ENCODE measurements around the gene BAZ1B. TPM values are rescaled to one million over a fixed set of nuclear protein-coding genes. Genes with fewer than 3 reads are reported as not detected.
A peak's percentile ranks its signal among the peaks of the same experiment; 100 is the strongest.

Gene BAZ1B
- total RNA-seq, 1 experiment from 2014 or later: 90.1 TPM

- in situ Hi-C loops (cut with HindIII; ENCODE audit: low sequenced_read_pairs): no loop called here
- DNase-seq (ENCODE audit: low spot score): no peak
Observed at GRCh38 chr7:73452999-73453635, 69.0 kb downstream of the BAZ1B start.

- DNase-seq (ENCODE audit: low spot score): peak; percentile 78
- in situ Hi-C loops (cut with HindIII; ENCODE audit: low sequenced_read_pairs): no loop called here
Observed at GRCh38 chr7:73451780-73452398, 70.2 kb downstream of the BAZ1B start.

DNA sequence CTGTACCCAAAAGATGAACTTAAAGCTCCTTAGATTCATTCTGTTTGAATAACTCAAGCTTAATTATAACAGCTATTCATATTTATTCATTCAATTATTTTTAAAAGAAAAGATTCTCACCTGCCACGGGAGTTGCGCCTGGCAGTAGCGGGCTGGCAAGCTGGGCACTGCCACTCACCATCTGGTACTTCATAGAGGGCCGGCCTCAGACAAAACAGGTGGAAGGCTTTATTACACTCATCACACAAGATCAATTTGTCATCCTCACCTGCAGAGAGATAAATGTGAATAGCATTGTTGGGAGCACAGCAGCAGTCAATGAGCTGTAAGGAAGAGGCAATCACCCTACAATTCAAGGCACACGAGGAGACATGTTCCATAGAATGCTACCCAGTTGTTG, 72.7 kb downstream of the BAZ1B start:
- in situ Hi-C loops (cut with HindIII; ENCODE audit: low sequenced_read_pairs): loop anchor here (5.0 kb wide), 1 partner anchor 107 kb away; no protein-coding TSS in a partner anchor
- peak; percentile 85 for DNase-seq (ENCODE audit: low spot score)

- no peak for DNase-seq (ENCODE audit: low spot score)
- in situ Hi-C loops (cut with HindIII; ENCODE audit: low sequenced_read_pairs): loop anchor here (5.0 kb wide), 1 partner anchor 106 kb away; no protein-coding TSS in a partner anchor
Observed at GRCh38 chr7:73448609-73449008, 73.5 kb downstream of the BAZ1B start.

DNA sequence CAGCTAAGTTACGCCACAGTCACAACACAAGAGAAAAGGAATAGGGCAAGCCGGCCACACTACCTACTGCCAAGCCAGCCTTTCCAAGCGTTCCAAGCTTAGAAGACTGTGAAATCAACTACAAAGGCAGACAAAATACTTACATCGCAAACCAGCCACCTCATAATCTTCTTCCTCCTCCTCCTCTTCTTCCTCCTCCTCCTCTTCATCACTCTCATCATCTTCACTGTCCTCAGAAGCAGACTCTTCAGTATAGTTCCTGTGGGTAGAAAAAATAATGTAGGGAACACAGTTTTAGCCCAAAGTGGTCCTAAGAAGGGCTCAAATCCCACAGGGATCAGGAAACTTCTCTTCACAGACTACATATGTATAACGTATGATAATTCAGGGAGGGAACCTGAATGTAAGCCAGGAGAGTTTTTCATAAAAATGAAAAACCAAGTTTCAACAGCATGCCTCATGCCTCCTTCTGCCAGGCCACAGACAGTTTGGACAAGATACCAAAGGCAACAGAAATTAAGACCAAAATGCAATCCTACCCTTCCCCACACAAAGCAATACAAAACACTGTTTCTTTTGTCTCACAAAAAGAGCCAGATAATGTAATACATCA, 74.9 kb downstream of the BAZ1B start:
- in situ Hi-C loops (cut with HindIII; ENCODE audit: low sequenced_read_pairs): loop anchor here (5.0 kb wide), 1 partner anchor 105 kb away; no protein-coding TSS in a partner anchor

DNA sequence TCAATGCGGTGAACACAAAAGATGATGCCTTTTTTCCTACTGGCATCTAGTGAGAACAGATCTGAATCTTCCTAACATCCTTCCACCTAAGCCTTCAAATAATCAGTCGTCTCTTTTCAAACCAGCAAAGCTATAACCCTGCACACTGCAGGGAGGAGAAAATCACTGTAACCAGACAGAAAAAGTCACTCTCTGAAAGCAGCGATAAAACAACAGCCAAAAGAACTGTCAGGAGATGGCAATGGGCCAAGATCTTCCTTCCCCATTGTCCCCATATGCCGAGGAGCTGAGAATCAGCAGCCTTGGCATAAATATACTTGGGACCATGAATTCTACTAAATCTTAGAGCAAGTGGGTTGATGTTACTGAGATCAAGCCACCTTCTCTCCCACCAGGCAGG, 75.4 kb downstream of the BAZ1B start:
- peak; percentile 87 for DNase-seq (ENCODE audit: low spot score)
- in situ Hi-C loops (cut with HindIII; ENCODE audit: low sequenced_read_pairs): loop anchor here (5.0 kb wide), 1 partner anchor 104 kb away; no protein-coding TSS in a partner anchor

More for the DNA sequence above, 74.9 kb downstream of the BAZ1B start:
- DNase-seq (ENCODE audit: low spot score): no peak

DNA sequence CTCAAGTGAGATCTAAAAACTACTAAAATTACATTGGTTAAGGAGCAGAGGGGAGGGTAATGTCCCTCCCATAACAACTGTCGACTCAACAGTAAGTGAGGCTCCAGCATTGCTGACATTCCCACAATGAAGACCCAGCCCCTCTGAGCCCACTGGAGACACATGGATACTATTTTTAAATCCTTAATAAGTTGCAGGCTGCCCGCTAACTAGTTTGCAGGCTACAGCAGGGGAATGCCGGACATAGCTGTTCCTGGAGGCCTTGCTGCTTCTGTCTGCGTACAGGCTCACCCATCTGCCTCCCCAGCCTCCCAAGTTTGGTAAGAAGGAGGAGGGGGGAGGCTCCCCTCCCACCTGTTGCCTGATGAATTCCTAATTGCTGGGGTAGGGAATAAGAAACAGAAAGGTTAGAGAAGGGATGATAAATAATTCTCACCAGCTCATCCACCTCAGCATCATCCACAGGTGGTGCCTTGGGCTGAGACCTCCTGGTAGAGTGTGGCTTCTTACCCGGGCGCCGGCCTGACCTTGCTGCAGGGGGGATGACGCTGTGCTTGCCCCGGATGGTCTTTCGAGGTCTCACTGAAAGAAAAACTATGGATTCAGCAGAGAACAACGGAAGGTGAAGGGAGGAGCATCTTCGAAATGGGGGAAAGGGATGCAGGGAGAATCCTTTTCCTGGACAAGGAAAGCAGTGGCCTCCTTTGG, 78.4 kb downstream of the BAZ1B start:
- in situ Hi-C loops (cut with HindIII; ENCODE audit: low sequenced_read_pairs): no loop called here
- no peak for DNase-seq (ENCODE audit: low spot score)

- in situ Hi-C loops (cut with HindIII; ENCODE audit: low sequenced_read_pairs): no loop called here
- no peak for DNase-seq (ENCODE audit: low spot score)
Observed at GRCh38 chr7:73442903-73443500, 79.1 kb downstream of the BAZ1B start.

- in situ Hi-C loops (cut with HindIII; ENCODE audit: low sequenced_read_pairs): no loop called here
- DNase-seq (ENCODE audit: low spot score): no peak
Observed at GRCh38 chr7:73442222-73442902, 79.7 kb downstream of the BAZ1B start.

GRCh38 chr7:73439410-73439704, 82.7 kb downstream of the BAZ1B start:
- in situ Hi-C loops (cut with HindIII; ENCODE audit: low sequenced_read_pairs): no loop called here

DNA sequence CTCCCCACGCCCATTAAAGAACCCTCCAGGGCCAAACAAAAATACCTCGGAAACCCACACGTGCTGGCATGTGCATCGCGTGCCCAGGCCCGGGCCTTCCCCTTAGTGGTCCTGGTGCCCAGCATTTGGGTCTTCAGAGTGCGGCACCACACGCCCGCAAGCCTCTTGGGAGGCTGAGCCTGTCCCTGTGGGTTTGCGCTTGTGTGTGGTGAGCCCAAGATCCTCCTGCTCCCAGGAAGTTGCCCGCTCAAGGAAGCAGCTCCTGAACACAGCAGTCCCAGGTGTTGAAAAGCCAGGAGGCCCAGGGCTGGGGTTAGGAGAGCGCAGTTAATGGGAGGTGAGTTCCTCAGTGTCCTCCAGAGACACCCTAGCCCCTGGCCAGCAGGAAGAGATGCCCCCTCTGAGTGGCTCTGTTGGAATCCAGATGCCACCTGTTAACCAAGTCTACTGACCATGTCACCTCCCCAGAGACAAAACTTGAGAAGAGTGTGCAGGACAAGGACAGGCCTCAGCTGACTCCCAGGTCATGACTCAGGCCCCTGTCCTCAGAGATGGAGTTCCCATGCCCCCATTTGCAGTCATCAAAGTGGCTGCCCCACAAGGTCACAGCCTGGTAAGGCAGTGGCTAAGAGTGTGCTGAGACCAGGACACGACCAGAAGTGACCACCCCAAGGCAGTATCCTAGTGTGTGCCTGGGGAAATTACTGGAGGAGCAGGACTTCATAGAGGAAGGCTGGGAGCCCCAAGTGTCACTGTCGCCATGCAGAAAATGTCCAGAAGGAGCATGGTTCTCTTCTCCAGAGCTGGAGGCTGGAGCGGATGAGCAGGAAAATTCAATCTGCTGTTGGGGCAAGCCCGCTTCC, 83.3 kb downstream of the BAZ1B start:
- in situ Hi-C loops (cut with HindIII; ENCODE audit: low sequenced_read_pairs): no loop called here
- no peak for DNase-seq (ENCODE audit: low spot score)

More at GRCh38 chr7:73439410-73439704, 82.7 kb downstream of the BAZ1B start:
- DNase-seq (ENCODE audit: low spot score): no peak

DNA sequence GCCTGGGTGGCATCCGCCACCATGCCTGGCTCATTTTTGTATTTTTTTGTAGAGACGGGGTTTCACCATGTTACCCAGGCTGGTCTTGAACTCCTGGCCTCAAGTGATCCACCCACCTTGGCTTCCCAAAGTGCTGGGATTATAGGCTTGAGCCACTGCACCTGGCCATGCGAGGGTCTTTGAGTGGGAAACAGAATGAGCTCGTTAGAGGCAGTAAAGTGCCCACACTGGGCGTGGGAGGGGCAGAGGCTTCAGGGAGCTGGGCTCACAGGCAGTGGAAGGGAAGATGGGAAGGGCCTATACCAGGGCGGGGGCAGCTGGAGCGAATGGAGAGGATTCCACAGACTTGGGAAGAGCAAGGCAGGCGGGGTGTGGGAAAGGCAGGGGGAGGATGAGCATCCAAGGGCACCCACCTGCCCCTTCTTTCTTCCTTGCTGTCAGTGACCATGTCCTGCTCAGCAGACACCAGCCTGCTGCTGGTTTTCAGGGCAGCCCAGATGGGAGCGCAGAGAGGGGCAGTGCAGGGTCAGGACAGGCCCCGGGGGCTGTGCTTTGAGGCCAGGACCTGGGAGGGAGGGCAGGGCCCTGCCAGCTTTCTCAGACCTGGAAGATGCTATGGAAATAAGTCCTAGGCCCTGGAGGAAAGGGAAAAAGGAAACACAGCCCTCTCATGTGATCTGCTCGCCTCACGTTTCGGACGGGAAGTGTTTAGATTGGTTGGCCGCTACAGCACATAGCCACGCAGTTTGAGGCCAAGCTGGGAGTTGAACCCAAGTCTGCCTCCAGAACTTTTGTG, 84.3 kb downstream of the BAZ1B start:
- peak; percentile 35 for DNase-seq (ENCODE audit: low spot score)
- in situ Hi-C loops (cut with HindIII; ENCODE audit: low sequenced_read_pairs): no loop called here

DNA sequence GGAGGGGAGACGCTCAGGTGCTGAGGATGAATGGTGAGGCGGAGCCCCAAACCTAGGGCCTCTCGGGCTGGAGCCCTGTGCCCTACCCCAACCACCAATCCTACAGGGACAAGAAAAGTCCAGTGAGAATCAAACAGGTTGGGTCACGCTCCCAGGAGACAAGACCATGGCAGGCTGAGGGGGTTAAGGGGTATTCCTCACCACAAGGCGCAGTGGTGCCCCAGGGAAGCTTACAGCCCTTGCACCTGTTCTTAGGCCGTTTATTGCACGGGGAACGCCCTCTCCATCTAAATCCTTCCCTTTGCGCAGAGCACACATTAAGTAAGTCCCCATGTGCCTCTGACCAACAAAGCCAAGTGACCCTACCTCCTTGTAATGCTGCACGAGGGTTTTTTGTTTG, 85.0 kb downstream of the BAZ1B start:
- in situ Hi-C loops (cut with HindIII; ENCODE audit: low sequenced_read_pairs): no loop called here

GRCh38 chr7:73436031-73436929, 85.8 kb downstream of the BAZ1B start:
- no peak for DNase-seq (ENCODE audit: low spot score)
- in situ Hi-C loops (cut with HindIII; ENCODE audit: low sequenced_read_pairs): no loop called here

More for the DNA sequence above, 85.0 kb downstream of the BAZ1B start:
- no peak for DNase-seq (ENCODE audit: low spot score)

GRCh38 chr7:73435471-73436009, 86.6 kb downstream of the BAZ1B start:
- DNase-seq (ENCODE audit: low spot score): no peak
- in situ Hi-C loops (cut with HindIII; ENCODE audit: low sequenced_read_pairs): no loop called here

DNA sequence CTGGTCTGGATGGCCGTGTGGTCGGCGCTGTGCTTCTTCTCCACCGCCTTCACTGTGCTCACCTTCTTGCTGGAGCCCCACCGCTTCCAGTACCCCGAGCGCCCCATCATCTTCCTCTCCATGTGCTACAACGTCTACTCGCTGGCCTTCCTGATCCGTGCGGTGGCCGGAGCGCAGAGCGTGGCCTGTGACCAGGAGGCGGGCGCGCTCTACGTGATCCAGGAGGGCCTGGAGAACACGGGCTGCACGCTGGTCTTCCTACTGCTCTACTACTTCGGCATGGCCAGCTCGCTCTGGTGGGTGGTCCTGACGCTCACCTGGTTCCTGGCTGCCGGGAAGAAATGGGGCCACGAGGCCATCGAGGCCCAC, 87.4 kb downstream of the BAZ1B start:
- in situ Hi-C loops (cut with HindIII; ENCODE audit: low sequenced_read_pairs): no loop called here
- no peak for DNase-seq (ENCODE audit: low spot score)

Measured in G401 (cell line).